NCI-H345 treated with DMSO at 0.1 percent for 48 hours (cell line): ENCODE results near the gene CPSF4L.
A peak's percentile ranks its signal among the peaks of the same experiment; 100 is the strongest.

Experiments used
- DNase-seq: peaks from one replicate; lab custom pipeline; 2025; ENCODE audit not compliant: unreplicated experiment; lab: John Stamatoyannopoulos, UW

Gene CPSF4L

GRCh38 chr17:73290399-73291259 lies 28.9 kb upstream of the CPSF4L start:
- DNase-seq: no peak

GRCh38 chr17:73289549-73290254 lies 28.0 kb upstream of the CPSF4L start:
- DNase-seq: no peak

- no peak for DNase-seq
These were observed 27.0 kb upstream of the CPSF4L start for GRCh38 chr17:73288534-73289302.

DNA sequence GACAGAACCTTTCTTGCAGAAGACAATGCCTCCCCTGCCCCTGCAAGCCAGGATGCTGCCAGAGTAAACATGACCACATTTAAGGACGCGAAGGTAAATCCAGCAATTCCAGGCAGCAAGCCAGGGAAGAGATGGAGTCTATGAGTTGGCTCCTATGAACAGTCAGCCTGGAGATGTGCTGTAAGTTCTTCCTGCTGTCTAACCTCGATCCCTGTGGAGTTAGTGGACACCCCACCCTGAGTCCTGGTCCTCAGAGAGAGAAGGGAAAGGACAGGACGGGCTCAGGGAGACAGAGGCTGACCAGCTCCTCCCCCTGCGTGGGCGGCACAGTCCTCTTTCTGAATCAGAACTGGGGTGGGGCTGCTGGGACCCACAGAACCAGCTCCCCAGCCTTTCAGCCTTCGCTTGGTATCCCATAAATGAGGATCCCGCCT lies 25.2 kb upstream of the CPSF4L start:
- DNase-seq: no peak

- no peak for DNase-seq
These were observed 24.5 kb upstream of the CPSF4L start for GRCh38 chr17:73285916-73286862.

DNA sequence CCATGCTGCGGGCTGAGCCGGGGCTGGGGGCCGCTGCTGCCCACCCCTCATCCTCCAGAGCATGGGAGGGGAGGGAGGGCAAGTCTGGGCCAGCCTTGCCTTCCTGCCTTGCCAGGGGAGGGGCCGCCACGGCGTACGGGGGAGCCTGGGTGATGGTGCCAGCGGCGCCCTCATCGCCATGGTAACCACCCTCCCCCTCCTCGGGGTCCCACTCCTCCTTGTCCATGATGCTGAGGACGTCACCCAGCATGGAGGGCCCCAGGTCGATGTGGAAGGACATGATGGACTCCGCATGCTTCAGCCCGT lies 23.9 kb upstream of the CPSF4L start:
- no peak for DNase-seq

- DNase-seq: no peak
These were observed 23.4 kb upstream of the CPSF4L start for GRCh38 chr17:73284906-73285602.

DNA sequence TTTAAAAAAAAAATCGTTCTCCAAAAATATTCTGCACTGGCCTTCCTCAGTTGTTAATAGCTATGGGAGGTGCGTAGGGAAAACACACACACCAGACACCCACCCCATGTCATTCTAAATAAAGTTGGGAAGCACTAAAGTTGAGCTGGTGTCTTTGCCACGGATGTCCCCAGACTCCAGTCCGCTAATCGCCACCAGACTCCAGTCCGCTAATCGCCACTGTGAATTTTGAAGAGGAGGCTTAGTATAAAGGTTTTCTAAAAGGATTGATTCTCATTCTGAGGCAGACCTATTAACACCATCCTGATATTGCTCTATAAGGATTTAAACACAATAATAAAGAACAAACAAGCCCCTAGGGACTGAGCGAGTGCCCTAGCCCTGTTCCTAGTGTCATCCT lies 22.7 kb upstream of the CPSF4L start:
- DNase-seq: no peak

DNA sequence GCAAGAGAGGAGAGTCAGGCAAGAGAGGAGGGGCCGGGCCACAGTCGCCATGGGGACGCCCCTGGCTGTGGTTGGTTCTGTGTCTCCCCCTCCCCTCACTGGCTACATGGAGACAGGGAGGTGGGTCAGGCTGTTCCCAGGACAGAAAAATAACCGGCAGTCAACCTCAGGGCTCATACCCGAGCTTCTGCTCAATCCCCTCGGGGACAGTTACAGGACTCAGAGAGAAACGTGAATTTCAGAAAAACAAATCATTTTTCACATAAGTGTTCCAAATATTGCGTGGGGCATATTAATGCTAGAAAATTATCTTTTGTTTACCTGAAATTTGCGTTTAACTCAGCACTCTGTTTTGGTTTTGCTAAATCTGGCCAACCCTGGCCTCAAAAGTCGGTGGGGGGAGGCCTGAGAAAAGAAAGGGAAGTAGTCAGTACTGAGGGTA lies 22.2 kb upstream of the CPSF4L start:
- DNase-seq: no peak

- DNase-seq: no peak
These were observed 21.6 kb upstream of the CPSF4L start for GRCh38 chr17:73283250-73283649.

GRCh38 chr17:73282629-73283028 lies 20.9 kb upstream of the CPSF4L start:
- DNase-seq: no peak

DNA sequence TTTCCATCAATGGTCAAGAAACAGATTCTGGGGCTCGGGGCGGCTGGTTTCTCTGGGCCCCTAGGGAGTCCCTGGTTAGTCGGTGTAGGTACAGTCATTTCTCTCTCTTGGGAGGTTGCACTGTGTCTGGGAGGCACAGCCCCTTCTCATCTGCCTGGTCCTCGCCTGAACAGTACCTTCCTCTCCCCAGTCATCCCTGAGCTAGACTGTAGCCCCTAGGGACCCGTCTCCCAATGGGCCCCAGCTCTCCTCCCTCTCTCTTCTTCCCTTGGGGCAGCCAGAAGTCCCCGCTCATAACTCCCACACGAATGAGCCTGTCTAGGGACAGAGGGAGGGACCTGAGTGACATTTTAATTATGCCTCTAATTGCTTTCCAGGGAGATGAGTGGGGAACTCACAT lies 20.2 kb upstream of the CPSF4L start:
- DNase-seq: no peak

DNA sequence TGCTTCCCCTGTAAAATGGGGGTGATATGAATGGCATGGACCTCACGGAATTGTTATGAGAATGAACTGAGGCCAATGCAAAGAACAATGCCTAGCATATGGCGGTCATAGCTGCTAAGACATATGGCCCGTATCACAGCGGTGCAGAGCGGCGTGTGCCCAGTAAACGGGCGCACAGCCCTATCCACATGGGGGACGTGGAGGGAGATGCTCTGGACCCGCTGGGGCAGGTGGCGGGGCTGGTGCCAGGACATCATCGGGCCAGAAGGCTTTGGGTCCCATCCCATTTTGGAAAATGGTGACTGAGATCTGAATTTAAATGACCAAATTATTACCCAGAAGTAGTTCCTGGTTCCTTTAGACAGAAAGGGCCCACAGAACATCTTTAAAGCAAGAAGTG lies 18.5 kb upstream of the CPSF4L start:
- no peak for DNase-seq

DNA sequence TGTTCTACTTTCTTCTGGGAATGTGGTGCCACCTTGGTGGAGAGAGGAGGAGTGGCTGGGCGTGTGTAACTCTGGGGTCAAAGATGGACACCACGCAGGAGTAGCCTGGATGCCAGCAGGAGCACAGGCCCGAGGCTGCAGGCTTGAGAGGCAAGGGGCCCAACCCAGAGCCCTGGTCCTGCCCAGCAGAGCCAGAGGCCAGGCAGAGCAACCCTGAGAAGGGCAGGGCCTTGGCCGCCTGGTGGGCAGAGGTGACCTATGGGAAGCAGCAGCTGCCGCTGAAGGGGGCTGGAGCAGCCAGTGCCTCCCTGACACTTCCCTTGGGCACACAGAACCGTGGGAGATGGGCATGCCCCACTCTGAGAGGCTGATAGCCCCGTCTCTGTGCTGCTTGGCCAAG lies 18.0 kb upstream of the CPSF4L start:
- DNase-seq: no peak

DNA sequence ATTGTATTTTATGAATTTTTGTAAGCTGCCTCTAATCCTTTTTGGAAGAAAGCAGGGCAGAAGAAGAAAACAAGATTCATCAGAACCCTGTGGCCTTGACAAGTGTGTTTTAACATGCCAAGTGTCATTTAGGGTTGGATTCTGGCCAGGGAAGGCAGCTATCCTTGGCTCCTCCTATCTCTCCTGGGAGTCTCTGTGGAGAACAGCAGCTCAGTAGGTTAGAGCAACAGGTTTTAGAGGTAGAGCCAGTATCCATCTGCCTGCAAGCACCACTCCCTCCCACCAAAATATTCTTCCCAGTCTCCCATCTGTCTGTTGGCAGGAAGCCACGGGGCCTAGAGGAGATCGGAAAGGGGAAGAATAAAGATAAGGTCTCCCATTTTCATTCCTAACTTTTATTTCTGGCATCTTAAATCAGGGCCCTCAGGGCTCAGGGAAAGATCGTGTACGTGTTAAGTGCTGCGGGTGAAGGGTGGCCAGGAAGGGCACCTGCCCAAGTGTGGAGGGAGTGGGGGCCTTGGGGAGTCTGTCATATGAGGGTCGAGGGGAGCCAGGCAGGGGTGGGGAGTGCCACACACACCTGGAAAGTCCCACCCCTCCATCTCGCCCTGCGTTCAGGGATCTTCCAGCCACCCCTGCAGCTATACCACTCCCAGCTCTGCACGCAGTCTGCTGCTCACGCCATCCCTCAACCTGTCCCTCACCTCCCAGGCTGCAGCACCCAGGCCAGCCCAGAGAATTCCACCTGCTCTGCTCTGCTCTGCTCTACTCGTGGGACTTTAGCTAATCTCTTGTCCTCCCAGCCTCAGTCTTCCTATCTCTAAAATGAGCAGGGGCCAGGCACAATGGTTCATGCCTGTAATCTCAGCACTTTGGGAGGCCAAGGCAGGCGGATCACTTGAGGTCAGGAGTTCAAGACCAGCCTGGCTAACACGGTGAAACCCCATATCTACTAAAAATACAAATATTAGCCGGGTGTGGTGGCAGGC lies 17.1 kb upstream of the CPSF4L start:
- DNase-seq: peak; percentile 91

GRCh38 chr17:73278049-73278464 lies 16.4 kb upstream of the CPSF4L start:
- DNase-seq: no peak

GRCh38 chr17:73274490-73274889 lies 12.8 kb upstream of the CPSF4L start:
- DNase-seq: no peak

DNA sequence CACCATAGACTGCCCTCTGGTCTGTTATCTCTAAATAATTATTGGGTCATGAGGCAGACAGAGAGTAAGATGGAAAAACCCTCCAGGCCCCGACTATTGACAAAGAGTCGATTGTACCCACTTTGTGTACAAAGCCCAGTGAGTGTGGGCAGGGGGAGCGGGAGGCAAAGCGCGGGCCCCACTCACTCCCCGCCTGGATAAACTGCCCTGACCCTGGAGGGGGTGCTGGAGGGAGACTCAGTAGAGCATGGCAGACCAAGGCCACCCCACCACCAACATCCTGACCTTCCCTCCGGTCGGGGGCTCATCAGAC lies 11.2 kb upstream of the CPSF4L start:
- DNase-seq: no peak

GRCh38 chr17:73271072-73271471 lies 9.4 kb upstream of the CPSF4L start:
- peak; percentile 54 for DNase-seq
